GM23338 (cell line): ENCODE measurements around the gene PPM1N. TPM values are rescaled to one million over a fixed set of nuclear protein-coding genes. Genes with fewer than 3 reads are reported as not detected.

Experiments
- ATAC-seq: fragments of 200-7000 bp; cut with Tn5 transposase; 3 replicates; pipeline ENCODE4 v1.9.1; 2020
- DNase-seq: peaks from one replicate; pipeline ENCODE4 v3.0.0-alpha.2; 2015; ENCODE audit warnings: low spot score
- H2AFZ ChIP-seq: fragments of 200-600 bp; sonication (generic); 2 replicates; pipeline ENCODE4 v1.8.0; 2016; ENCODE audit warnings: antibody characterized with exemption, mild to moderate bottlenecking, moderate library complexity
- H3F3A ChIP-seq: fragments of 200-600 bp; sonication (generic); replicated peaks from 2 replicates; pipeline ENCODE4 v1.8.0; 2017; ENCODE audit warnings: antibody characterized with exemption, mixed run types, low read depth
- H3K27ac ChIP-seq: fragments of 200-600 bp; sonication (generic); 2 replicates; pipeline ENCODE4 v1.6.1; 2016; ENCODE audit warnings: low read depth
- H3K27me3 ChIP-seq: fragments of 200-600 bp; sonication (generic); 2 replicates; pipeline ENCODE4 v1.8.0; 2016; ENCODE audit warnings: mild to moderate bottlenecking, mixed run types, moderate library complexity; ENCODE audit not compliant: insufficient read depth
- H3K36me3 ChIP-seq: fragments of 200-600 bp; sonication (generic); 2 replicates; pipeline ENCODE4 v1.8.0; 2016; ENCODE audit warnings: mild to moderate bottlenecking; ENCODE audit not compliant: insufficient read depth
- H3K4me1 ChIP-seq: fragments of 200-600 bp; sonication (generic); 2 replicates; pipeline ENCODE4 v1.8.0; 2016; ENCODE audit warnings: mild to moderate bottlenecking, moderate library complexity; ENCODE audit not compliant: insufficient read depth
- H3K4me2 ChIP-seq: fragments of 200-600 bp; sonication (generic); 2 replicates; pipeline ENCODE4 v1.7.1; 2017; ENCODE audit warnings: mixed run types
- H3K4me3 ChIP-seq: fragments of 200-600 bp; sonication (generic); 2 replicates; pipeline ENCODE4 v1.6.1; 2016; ENCODE audit warnings: mixed run types
- H3K79me2 ChIP-seq: fragments of 200-600 bp; sonication (generic); replicated peaks from 2 replicates; pipeline ENCODE4 v1.8.0; 2017; ENCODE audit warnings: mild to moderate bottlenecking; ENCODE audit not compliant: insufficient read depth
- H3K9me2 ChIP-seq: fragments of 200-600 bp; sonication (generic); 2 replicates; pipeline ENCODE4 v1.8.0; 2017; ENCODE audit not compliant: insufficient read depth
- H4K20me1 ChIP-seq: fragments of 200-600 bp; sonication (generic); replicated peaks from 2 replicates; pipeline ENCODE4 v1.8.0; 2017; ENCODE audit warnings: mild to moderate bottlenecking; ENCODE audit not compliant: insufficient read depth
- H3K27ac Mint-ChIP-seq: 2 replicates; pipeline ENCODE4 v1.8.0; 2020; ENCODE audit warnings: inconsistent platforms, mild to moderate bottlenecking, moderate library complexity, mixed read lengths
- H3K27me3 Mint-ChIP-seq: 3 replicates; pipeline ENCODE4 v1.8.0; 2022; ENCODE audit warnings: low read depth, mild to moderate bottlenecking, moderate library complexity, mixed read lengths, inconsistent platforms; ENCODE audit not compliant: insufficient read depth, poor library complexity
- H3K36me3 Mint-ChIP-seq: 3 replicates; pipeline ENCODE4 v1.8.0; 2021; ENCODE audit warnings: low read depth, mild to moderate bottlenecking, inconsistent platforms, moderate library complexity, mixed read lengths
- H3K4me1 Mint-ChIP-seq: 3 replicates; pipeline ENCODE4 v1.8.0; 2020; ENCODE audit warnings: mild to moderate bottlenecking, inconsistent platforms, mixed read lengths
- H3K4me3 Mint-ChIP-seq: 3 replicates; pipeline ENCODE4 v1.8.0; 2021; ENCODE audit warnings: moderate library complexity, mild to moderate bottlenecking, inconsistent platforms, mixed read lengths
- H3K9me3 Mint-ChIP-seq: 3 replicates; pipeline ENCODE4 v1.8.0; 2020; ENCODE audit warnings: moderate library complexity, mild to moderate bottlenecking, inconsistent platforms, mixed read lengths
- CREB1 ChIP-seq: fragments of 250-450 bp; sonication (Bioruptor Pico); IDR thresholded peaks from 2 replicates; pipeline ENCODE4 v1.5.0; 2020; ENCODE audit warnings: low read depth, mild to moderate bottlenecking, moderate library complexity
- CTCF ChIP-seq, 2 experiments: fragments of 200-600 bp in 1 of 2; sonication (generic) in 1 of 2; conservative IDR thresholded peaks; 2 replicates each; pipeline versions ENCODE4 v1.5.1 to v1.6.1; 2016 to 2017; ENCODE audit warnings: antibody characterized with exemption in 2 of 2, low read depth in 2 of 2, mild to moderate bottlenecking in 2 of 2, moderate library complexity in 1 of 2
- EZH2 ChIP-seq: fragments of 200-600 bp; sonication (generic); IDR thresholded peaks from one replicate; pipeline ENCODE4 v1.8.0; 2017; ENCODE audit warnings: antibody characterized with exemption, mild to moderate bottlenecking, low read depth; ENCODE audit not compliant: unreplicated experiment
- EZH2phosphoT487 ChIP-seq: fragments of 200-600 bp; sonication (generic); IDR thresholded peaks from one replicate; pipeline ENCODE4 v1.8.1; 2018; ENCODE audit warnings: antibody characterized with exemption; ENCODE audit not compliant: unreplicated experiment
- JUNB ChIP-seq: IDR thresholded peaks from one replicate; pipeline ENCODE4 v1.6.1; 2016; ENCODE audit warnings: antibody characterized with exemption; ENCODE audit not compliant: unreplicated experiment
- NANOG ChIP-seq: IDR thresholded peaks from 2 replicates; pipeline ENCODE4 v1.6.1; 2016; ENCODE audit warnings: antibody characterized with exemption, borderline replicate concordance
- POLR2AphosphoS5 ChIP-seq: IDR thresholded peaks from 2 replicates; pipeline ENCODE4 v1.6.1; 2016; ENCODE audit warnings: antibody characterized with exemption, low read depth
- REST ChIP-seq: IDR thresholded peaks from one replicate; pipeline ENCODE4 v1.6.1; 2018; ENCODE audit warnings: antibody characterized with exemption; ENCODE audit not compliant: unreplicated experiment
- STAT1 ChIP-seq: IDR thresholded peaks from one replicate; pipeline ENCODE4 v1.6.1; 2016; ENCODE audit warnings: antibody characterized with exemption; ENCODE audit not compliant: unreplicated experiment
- ZNF114 ChIP-seq: fragments of 250-450 bp; sonication (Bioruptor Pico); IDR thresholded peaks from 2 replicates; pipeline ENCODE4 v1.5.0; 2020; ENCODE audit warnings: mild to moderate bottlenecking, moderate library complexity
- ZNF331 ChIP-seq: fragments of 250-450 bp; sonication (Bioruptor Pico); IDR thresholded peaks from 2 replicates; pipeline ENCODE4 v1.5.0; 2020; ENCODE audit warnings: low read depth, mild to moderate bottlenecking, moderate library complexity
- ZNF462 ChIP-seq: fragments of 250-450 bp; sonication (Bioruptor Pico); IDR thresholded peaks from 2 replicates; pipeline ENCODE4 v1.5.0; 2020; ENCODE audit warnings: mild to moderate bottlenecking, moderate library complexity
- polyA plus RNA-seq: library from polyadenylated mRNA; unstranded; fragments of >200 nt; fragmentation: Nextera tagmentation; extraction: Ambion mirVana; gene quantifications from 2 replicates; pipeline ENCODE4 v1.2.1, GENCODE V29; 2016
- total RNA-seq: library from RNA; depleted of rRNA; stranded (reverse); fragments of >200 nt; shearing (Covaris generic); gene quantifications from 2 replicates; pipeline ENCODE4 v1.2.3, GENCODE V29; 2014
- TF ChIP-seq, protein P1 (sequence below): IDR thresholded peaks from 2 replicates; pipeline ENCODE4 v1.6.1; 2016; ENCODE audit warnings: antibody characterized with exemption

Gene PPM1N
- total and polyA plus RNA-seq, 2 experiments from 2014 or later: 15.2 to 25.1 TPM

- DNase-seq (no peak), ATAC-seq (no peak)
- Histone ChIP-seq H3K27me3 (no peaks in the 10 kb centered on the region), H3K79me2 (peaks cover 13% of the 10 kb centered on the region), H4K20me1 (peaks cover 28% of the 10 kb centered on the region), H3K4me3 (no peak overlapping the region), H3K27ac (0 out of 2 replicates have a peak overlapping the region, but pooled peaks have one; percentile 72), H3K4me2 (no peak overlapping the region), H3K9me2 (no peaks in the 10 kb centered on the region), H3F3A (peaks cover 26% of the 10 kb centered on the region), H3K36me3 (peaks cover 27% of the 10 kb centered on the region), H2AFZ (no peak overlapping the region), H3K4me1 (peaks cover 4% of the 10 kb centered on the region; the same call in 1 of the 2 replicates)
- Mint-ChIP-seq H3K27me3 (peaks cover 19% of the 10 kb centered on the region), H3K9me3 (no peaks in the 10 kb centered on the region; the same call in 2 of the 3 replicates), H3K4me1 (peaks cover 7% of the 10 kb centered on the region; the same call in 2 of the 3 replicates), H3K36me3 (peaks cover 66% of the 10 kb centered on the region), H3K4me3 (no peak overlapping the region), H3K27ac (no peak overlapping the region)
- TF ChIP-seq POLR2AphosphoS5 (no peak), EZH2 (no peak), REST (no peak), NANOG (no peak), EZH2phosphoT487 (no peak), CREB1 (CRISPR knock-in tag) (no peak), STAT1 (no peak), ZNF462 (no peak), CTCF (conservative IDR thresholded peaks at IDR 0.05; ENCODE audit: low read depth in 2 of 2) (no peak), ZNF331 (CRISPR knock-in tag) (no peak), JUNB (no peak), ZNF114 (CRISPR knock-in tag) (no peak)
- TF ChIP-seq, protein P1, sequence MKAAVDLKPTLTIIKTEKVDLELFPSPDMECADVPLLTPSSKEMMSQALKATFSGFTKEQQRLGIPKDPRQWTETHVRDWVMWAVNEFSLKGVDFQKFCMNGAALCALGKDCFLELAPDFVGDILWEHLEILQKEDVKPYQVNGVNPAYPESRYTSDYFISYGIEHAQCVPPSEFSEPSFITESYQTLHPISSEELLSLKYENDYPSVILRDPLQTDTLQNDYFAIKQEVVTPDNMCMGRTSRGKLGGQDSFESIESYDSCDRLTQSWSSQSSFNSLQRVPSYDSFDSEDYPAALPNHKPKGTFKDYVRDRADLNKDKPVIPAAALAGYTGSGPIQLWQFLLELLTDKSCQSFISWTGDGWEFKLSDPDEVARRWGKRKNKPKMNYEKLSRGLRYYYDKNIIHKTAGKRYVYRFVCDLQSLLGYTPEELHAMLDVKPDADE: no peak
Observed at GRCh38 chr19:45522010-45522941, 24.0 kb downstream of the PPM1N start.
